ENCODE measurements around the gene EYA2.

The EYA2 gene

DNA sequence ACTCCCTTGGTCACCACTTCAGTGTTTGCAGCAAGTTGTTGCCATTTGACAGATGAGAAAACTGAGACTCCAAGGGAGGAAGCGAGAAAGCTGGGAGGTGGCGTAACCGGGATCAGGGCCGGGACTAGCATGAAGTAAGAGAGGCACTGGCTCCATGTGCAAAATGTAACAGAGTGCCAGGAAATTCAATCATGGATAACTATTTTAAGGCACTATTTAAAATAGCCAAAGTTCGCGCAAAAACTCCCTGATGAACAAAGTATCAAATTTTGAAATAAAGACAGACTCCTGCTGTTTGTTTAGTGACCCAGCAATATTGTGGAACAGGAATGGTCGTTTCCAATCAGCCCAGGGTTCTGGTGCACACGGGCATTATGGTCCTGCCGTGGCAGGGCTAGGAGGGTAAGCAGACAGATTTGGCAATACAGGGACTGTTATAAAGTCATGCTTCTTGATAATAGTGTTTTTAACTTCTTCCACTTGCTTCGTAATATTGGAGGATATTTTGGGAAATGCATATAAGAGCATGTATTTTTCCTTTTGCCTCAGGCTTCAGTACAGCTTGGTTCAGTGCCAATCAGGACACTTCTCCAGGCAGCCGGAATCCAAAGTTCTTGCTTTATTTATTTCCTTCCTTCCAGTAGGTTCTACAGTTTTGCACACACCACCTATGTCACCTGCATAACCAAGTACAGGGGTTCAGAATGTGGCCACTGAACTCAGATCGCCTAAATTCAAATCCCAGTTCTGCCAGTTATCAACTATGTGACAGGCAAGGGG, 141.6 kb downstream of the EYA2 start:
- no peak for DNase-seq (ENCODE audit: low spot score)

DNA sequence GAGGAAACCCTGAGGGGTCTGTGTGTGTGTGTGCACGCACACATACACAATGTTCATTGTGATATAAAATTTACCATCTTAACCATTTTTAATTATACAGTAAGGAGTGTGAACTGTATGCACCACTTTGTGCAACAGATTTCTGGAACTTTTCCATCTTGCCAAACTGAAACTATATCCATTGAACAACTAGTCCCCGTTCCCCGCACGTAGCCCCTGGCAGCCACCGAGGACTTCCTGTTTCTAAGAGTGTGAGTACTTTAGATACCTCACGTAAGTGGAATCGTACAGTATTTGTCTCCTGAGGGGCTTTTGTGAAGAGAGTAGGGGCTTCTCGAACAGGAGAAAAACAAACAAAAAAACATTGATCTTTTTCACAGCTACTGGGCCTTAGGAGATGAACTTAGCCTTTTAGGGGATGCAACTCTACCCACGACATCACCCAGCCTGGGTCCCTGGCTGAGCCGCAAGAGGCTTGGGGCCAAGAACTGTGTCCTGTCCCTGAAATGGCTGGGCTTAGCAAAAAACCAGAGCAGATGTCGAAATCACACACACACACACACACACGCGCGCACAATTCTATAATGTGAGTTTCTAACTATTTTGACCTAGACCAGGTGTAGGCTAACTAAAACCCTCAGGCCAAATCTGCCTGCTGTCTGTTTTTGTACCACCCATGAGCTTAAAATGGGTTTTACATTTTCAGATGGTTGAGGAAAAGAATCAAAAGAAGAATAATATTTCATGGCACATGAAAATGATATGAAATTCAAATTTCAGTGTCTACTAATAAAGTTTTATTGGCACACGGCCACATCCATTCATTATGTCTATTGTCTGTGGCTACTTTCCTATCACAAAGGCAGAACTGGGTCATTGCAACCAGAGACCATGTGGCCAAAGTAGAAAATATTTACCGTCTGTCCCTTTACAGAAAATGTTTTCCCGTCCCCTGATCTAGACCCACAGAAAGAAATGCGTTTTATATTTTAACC, 144.2 kb downstream of the EYA2 start:
- DNase-seq (ENCODE audit: low spot score): no peak

DNA sequence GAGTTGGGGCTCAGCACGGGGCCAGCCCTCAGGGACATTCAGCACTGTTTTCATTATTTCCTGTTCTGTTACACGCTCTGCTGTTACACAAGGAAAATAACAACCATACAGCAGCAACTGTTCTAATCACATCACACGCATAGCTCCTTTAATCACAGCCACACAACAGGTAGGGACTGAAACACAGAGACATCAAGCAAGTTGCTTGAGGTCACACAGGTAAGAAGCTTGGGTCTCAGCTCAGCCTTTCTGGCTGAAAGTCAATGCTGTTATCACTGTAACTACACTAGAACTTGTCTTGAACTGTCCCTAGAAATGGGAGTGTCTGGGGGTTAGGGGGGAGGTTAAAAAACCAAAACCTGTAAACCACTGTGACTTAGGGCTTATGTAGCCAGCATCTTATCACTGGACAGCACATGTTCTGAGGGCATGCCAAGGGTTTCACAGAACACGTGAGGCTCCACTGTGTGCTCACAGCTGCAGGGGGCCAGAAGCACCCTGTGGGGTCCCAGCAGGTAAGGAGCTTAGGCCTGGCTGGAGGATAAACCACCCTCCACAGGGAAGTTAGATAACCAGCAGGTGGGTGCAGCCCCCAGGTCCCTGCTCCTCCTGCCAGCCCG, 146.0 kb downstream of the EYA2 start:
- DNase-seq (ENCODE audit: low spot score): no peak

DNA sequence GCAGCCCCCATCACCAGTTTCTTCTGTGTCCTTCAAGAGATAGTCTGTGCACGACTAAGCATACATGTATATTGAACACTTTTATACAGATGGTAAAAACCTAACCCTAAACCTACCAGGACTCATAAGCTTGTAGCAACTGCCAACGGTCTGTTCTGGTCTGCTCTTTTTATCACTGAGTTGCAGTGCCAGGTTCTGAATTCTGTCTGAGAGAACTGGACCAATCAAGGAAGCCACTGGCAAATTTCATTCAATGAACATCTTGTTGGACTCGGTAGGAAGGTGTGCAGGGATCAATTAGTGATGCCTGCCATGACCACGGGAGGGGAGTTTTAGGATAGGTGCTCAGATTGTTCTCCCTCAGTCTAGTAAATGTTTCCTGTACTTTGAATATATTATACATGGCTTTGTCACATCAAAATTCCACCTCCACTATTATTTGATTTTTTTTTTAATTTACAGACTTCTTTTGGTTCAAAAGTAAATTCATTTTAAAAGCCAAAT, 146.8 kb downstream of the EYA2 start:
- no peak for DNase-seq (ENCODE audit: low spot score)

DNA sequence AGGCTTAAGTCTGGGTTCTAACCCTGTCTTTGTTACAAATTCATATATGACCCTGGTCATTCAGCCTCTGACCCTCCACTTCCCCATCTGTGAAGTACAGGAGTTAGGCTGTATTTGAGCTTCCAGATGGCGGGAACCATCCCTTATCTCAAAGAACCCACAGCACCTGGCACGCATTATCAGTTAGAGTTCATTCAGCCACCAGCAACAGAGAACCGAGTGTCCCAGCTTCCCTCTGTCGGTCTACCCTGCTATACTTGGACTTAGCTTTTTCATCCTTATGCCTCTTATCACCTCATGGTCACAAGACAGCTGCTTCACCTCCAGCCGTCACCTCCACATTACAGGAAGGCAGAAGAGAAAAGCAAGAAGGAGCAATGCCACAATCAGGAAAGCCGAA, 147.8 kb downstream of the EYA2 start:
- DNase-seq (ENCODE audit: low spot score): no peak

DNA sequence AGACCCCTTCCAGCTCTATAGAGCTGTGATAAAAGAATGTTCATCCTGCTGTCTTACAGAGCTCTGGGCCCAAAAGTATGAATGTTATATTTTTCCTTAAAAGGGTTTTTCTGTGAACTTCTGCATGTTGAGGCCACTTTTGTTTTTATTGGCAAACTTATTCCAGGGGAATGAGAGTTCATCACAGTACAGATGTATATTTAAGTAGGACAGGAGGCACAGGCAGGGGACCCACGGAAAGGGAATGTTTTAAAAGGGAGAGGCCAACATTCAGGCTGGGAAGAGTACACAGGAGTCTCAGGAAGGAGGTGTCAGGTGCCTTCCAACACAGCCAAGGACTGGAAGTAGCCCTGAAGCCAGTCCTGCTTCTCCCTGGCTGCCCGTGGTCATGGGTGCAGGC, 148.4 kb downstream of the EYA2 start:
- DNase-seq (ENCODE audit: low spot score): no peak

DNA sequence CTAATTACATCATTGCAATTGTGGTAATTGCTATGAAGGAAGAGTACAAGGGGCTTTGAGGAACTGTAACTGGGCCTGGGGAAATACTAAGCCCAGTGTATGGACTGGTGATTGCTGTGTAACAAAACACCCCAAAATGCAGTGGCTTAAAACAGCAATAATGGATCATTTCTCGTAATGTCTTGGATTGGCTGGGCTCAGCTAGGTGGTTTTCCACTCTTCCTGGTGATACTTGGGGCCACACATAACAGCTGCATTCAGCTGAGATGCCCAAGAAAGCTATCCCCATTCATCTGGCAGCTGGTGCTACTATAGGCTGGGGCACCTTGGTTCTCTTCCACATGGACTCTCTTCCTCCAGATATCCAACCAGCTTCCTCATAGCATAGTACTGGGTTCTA, 150.3 kb downstream of the EYA2 start:
- no peak for DNase-seq (ENCODE audit: low spot score)

DNA sequence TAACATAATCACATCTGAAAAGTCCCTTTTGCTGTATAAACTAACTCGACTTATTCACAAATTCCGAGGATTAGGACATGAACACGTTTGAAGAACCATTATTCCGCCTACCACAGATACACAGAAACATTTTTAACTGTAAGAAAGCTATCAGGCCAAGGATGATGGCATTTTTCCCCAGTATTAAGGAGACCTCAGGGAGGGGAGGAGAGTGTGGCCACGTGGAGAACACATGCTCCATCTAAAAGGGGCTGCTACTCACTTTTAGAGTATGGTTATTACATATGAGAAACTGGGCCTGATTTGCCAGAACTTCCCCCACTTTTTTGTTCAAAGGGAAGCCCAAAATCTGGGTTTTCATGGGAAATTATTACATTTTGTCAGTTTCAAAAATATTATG, 153.4 kb downstream of the EYA2 start:
- no peak for DNase-seq (ENCODE audit: low spot score)

DNA sequence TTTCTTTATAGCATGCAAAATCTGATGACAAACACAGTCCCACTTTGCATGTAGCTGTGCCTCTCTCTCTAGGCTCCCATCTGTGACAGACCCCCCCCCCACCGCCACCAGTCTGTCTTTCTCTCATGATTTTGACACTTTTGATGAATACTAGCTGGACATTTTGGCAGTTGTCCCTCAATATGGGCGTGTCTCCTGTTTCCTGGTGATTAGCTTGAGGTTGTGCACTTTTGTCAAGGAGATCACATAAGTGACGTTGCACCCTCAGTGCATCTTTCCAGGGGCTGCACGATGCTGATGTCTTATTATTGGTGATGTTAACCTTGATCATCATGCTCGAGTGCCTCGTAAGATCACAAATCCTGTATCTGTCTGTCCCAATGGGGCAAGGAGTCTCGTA, 155.1 kb downstream of the EYA2 start:
- no peak for DNase-seq (ENCODE audit: low spot score)

DNA sequence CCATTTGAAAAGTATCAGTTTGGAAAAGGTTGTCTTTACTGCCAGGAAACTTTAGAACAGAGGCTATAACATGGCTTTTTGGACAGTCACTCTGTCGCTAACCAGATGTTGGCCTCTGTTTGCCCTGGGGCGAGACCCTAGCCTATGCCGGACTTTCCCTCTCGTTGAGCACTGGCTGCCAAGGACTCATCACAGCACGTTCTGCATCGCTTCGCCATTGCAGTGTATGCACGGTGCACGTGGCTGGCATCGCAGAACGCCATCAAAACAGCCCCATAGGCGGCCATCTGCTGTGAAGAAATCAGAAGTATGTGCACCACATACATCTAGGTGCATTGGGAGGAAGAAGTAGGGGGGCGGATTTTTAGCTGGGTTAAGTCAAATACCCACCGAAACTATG, 156.4 kb downstream of the EYA2 start:
- DNase-seq (ENCODE audit: low spot score): no peak

DNA sequence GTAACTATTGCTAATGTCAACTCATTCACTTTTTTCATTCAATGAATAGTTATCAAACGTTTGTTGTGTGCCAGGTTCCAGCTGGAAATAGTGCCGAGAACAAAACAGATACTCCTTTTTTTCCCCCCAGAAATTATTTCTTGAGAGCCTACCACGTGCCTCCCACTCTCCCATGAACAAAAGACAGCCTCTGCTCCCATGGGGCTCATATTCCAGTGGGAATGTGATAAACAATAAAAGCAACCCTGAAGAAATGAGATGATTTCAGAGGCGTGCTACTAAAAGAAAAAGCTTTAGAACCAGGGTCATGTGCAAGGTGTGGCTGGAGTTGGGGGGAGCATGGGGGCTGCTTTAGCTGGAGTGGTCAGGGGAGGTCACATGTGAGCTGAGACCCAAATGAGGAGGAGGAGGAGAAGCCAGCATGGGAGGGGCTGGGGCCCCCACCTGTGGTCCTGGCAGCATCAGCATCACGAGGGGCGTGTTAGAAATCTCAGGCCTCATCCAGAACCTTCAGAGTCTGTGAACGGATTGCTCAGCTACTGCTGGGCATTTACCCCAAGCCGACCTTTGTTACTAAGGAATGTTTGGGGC, 157.4 kb downstream of the EYA2 start:
- DNase-seq (ENCODE audit: low spot score): no peak

DNA sequence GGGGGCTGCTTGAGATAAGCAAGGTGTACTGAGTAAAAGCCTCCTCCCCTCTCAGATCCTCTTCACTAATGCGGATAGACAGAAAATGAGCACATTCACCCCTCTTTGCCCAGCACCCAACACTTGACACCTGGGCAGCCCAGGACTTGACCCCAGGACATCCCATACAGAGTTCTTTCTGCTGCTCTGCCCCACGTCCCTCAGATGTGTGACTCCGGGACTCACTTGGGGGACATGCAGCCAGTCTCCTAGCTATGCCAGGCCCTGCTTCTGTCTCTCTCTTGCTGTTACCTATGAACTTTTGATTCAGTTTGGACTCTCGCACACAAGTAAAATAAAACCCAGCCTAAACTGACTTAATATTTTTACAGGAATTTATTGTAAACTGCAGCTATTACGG, 159.9 kb downstream of the EYA2 start:
- DNase-seq (ENCODE audit: low spot score): no peak

DNA sequence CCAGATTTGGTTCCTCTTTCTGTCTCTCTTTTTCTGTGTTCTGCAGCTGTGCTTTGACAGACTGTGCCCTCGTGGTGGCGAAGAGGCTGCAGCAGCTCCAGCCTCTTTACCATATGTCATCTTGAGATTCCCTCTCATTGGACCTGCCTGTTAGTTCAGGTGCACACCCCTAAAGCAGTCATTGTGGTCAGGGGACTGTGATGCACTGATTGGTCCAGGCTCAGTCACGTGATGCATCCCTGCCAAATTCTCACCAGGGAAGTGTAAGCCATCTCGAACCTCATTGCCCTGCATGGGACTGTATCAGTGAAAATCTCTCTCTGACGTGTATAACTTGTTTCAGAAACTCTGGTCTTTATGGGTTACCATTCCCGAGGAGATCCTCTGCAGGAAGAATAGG, 160.3 kb downstream of the EYA2 start:
- DNase-seq (ENCODE audit: low spot score): no peak

DNA sequence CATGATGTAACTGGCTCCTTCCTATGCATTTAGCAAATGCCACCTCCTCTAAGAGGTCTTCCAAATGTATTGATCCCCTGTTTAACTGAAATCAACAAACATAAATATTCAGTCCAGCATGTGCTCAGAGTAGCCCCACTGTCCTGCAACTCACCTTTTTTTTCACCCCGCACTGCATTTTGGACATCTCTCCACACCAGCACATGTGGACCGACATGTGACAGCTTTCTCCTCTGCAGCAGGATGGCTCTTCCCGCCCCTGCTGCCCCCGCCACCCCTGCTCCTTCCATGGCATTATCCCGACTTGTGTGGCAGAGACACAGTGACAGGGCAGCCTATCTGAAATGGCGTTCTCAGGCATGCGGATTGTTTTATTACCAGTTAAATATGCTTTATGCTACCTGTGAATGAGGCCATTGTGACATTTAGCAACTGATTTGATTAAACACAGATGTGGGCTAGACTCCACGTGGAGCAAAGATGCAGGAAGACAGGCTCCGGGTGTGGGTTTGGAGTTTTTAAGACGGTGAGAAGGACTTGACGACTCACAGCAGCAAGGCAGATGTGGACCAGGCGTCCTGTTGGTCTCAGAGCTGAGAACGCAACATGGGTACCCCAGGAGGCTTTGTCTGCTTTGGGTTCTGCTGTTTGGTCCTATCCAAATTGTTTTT, 161.2 kb downstream of the EYA2 start:
- DNase-seq (ENCODE audit: low spot score): no peak

DNA sequence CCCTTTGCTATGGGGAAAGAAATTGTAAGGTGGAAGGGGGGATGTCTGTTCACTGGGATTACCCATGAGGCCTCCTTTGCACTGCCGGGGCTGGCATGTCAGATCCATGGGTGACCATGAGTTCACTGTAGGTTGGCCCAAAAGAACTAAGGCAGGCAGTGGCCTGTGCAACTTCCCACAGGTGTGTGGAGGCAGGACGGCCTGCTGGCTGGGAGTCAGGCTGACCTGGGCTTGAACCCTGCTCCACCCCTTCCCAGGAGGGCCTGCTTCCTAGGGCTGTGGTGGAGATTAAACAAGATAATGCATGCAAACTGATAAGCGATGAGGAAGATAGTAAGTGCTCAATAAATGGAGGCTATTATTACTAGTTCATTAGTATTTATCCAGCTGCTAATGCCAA, 163.0 kb downstream of the EYA2 start:
- DNase-seq (ENCODE audit: low spot score): no peak

DNA sequence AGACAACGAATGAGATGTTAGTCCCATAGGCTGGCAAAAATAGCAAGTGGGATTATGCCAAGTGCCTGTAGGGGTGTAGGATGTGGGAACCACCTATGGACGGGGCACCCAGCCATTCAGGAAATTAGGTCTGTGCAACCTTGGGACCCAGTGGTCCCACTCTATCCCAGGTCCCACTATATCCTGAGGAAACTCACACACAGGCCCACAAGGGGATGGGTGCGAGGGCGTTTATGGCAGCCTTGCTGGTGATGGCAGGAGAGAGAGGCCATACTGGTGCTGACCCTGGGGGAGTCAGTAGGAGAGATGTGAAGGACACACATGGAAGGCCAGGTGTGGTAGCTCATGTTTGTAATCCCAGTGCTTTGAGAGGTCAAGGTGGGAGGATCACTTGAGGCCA, 163.6 kb downstream of the EYA2 start:
- no peak for DNase-seq (ENCODE audit: low spot score)

DNA sequence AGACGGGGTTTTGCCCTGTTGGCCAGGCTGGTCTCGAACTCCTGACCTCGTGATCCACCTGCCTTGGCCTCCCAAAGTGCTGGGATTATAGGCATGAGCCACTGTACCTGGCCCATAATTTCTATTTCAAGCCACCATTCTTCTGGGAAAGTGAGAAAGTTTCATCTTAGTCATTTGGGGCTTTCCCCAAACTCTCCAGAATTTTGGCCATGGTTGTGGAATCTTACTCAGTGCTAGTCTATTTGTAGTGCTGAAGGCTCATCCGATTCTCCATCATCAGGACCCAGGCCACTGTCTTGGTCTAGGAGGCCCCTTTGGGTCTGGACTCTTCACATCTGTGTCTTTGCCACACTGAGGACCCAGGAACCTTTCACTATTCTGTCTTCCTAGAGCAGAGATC, 164.9 kb downstream of the EYA2 start:
- DNase-seq (ENCODE audit: low spot score): no peak

DNA sequence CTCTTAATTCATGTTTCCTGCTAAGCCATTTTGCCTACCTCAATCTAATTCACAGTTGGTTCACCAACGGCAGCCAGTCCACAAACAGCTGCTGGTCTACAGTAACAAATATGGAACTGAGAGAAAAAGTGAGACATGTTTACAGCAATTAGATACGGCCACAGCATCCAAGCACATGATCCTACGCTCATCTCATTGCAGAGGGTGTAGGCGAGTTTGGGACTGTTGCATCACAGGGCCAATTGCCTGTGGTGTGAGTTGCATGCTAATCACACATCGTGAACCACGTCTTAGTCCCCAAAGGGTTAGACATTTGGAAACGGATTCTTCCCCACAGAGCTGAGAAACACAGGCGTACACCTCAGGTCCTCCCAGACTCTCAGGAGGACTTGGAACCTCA, 166.9 kb downstream of the EYA2 start:
- no peak for DNase-seq (ENCODE audit: low spot score)

DNA sequence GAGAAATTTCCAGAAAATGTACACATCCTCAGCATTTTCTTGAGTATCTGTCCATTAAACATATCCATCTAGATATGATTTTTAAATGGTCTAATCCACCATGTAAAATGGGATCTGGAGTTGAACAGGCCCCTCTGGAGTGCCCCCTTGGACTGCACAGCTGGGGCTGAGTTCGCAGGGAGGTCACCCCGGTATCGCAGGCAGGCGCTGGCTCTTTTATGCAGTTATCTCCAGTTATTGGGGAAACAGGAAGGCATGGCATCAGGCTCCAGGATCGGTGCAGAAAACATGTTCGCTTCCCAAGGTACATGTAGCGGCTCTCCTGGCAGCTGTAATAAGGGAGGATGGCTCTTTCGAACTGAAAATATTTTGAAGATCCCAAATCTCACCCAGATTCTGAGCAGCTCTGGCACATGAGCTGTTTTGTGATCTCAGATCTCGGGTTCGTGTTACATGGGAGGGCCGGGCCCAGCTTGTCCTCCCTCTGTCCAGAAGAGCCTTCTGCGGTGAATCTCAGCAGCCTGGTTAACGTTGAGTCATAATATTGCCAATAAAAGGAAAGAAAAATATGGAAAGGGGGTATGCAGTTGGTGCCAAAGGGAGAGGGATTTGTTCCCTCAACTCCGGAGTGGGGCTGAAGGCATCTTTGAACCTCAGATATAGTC, 167.7 kb downstream of the EYA2 start:
- no peak for DNase-seq (ENCODE audit: low spot score)

DNA sequence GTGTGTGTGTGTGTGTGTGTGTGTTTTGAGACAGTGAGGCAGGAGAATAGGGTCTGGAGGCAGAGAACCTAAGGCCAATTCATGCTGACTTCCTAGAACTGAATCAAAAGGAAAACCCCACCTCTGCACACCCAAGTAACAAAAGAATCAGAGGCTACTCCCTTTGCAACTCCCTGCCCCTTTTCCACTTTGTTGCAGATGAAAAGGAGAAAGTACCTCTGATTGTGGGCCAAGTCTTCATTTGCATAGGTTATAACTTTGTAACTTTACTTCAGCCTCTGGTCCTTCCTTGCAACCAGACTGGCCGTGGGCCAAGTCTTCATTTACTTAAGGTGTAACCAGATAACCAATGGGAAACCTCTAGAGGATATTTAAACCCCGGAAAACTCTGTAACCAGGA, 168.8 kb downstream of the EYA2 start:
- no peak for DNase-seq (ENCODE audit: low spot score)

DNA sequence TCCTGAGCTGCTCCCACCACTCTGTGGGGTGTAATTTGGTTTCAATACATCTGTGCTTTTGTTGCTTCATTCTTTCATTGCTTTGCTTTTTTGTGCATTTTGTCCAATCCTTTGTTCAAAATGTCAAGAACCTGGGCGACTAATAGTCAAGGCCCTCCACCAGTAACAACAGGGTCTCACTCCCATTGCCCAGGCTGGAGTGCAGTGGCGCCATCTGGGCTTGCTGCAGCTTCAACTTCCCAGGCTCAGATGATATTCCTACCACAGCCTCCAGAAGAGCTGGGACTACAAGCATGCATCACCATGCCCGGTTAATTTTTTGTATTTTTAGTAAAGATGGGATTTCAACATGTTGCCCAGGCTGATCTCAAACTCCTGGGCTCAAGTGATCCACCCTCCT, 169.2 kb downstream of the EYA2 start:
- no peak for DNase-seq (ENCODE audit: low spot score)
